ENCODE data around the gene ZNF43.
A peak's percentile ranks its signal among the peaks of the same experiment; 100 is the strongest.
"Not testable (repeated sequence)": the region's sequence is repeated elsewhere in the genome, so short reads cannot be mapped to it uniquely, and the experiment has no call there.

ZNF43 gene

DNA sequence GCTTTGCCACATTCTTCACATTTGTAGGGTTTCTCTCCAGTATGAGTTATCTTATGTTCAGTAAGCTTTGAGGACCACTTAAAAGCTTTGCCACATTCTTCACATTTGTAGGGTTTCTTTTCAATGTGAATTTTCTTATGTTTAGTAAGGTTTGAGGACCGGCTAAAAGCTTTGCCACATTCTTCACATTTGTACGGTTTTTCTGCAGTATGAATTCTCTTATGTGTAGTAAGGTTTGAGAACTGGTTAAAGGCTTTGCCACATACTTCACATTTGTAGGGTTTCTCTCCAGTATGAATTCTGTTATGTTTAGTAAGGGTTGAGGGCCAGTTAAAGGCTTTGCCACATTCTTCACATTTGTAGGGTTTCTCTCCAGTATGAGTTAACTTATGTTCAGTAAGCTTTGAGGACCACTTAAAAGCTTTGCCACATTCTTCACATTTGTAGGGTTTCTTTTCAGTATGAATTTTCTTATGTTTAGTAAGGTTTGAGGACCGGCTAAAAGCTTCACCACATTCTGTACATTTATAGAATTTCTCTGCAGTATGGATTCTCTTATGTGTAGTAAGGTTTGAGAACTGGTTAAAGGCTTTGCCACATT lies 27.5 kb downstream of the ZNF43 start:
- not testable (repeated sequence) for DNase-seq (ENCODE audit: low read depth in 3 of 3)

GRCh38 chr19:21789466-21790085 lies 46.4 kb downstream of the ZNF43 start:
- no peak for DNase-seq (ENCODE audit: low read depth in 3 of 3)

DNA sequence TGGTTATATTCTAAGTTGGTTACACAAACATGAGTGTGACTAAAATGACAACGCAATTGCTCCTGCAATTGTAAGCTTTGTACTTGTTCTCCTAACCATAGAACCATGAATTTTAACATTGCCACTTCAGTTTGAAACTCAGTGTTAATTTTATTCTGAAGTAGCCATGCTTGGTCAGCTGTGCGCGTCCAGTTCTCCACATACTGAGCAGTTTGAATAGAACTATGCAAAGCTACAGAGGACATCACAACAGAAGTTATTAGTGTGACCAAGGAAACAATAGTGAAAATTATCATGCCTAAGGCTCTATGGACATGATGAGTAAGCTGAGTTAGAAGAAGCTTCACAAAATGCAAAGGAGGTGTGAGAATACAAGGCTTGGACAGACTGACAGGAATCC lies 49.0 kb downstream of the ZNF43 start:
- DNase-seq (ENCODE audit: low read depth in 3 of 3), result no peak

GRCh38 chr19:21775792-21776191 lies 60.2 kb downstream of the ZNF43 start:
- DNase-seq (ENCODE audit: low read depth in 3 of 3), result not testable (repeated sequence)

DNA sequence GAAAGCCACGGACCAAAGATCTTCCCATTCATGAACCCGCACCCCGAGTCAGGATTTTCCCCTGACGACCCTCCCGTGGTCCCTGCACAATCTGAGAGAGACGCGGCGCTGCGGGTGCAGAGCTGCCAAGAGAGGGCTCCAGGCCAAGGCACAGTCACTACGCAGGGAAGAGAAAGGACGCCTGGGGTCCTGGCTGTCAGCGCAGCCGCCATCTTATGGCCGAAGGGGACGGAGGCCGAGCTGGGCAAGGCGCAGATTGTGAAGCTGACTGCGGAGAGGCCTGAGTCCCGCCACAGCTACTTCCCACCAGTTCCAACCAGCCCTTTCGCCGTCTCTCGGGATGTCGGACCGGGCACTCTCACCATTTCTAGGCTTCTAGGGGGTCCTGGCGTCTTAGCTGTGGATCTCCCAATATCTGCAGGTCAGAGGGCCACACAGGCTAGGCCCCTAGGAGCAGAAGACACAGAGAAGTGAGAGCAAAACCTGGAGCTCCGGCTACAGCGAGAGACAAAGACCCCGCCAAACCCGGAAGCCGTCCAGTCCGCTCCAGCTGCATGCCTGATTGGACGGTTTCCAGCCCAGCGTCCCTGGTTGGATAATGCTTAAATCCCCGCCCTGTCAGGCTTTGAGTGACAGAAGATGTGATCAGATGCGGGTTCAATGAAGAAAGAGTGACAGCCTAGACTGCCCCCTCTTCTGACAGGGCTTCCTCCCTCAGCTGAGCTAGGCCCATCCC lies 68.7 kb downstream of the ZNF43 start, which contains the start of gene ZNF100:
Gene ZNF100, minus strand, starts transcription at position 515 of the 736 bp plus-strand sequence. Its CDS starts 150 bp downstream, at position 365.
- DNase-seq (ENCODE audit: low read depth in 3 of 3), result peak; percentile 72 to 83 (median 81)

GRCh38 chr19:21766705-21767064 lies 69.3 kb downstream of the ZNF43 start:
- peak in 1 of 3 donors; percentile 5 for DNase-seq (ENCODE audit: low read depth in 3 of 3)

DNA sequence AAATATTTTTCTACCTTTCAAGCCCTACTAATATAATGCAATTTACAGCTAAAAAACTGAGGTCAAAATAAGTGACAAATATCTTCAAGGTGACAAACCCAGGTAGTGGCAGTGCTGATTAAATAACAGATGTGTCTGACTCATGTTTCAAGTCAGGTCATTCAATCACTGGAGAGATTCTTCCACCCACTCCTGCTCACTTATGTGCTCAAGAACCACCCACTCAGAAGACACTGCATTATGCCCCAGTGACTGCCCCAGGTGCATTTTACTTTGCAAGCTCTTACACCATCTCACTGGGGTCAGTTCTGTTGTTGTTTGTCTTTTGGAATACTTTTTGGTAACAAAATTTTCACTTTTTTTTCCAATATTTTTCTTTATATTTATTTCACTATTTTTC lies 70.8 kb downstream of the ZNF43 start:
- peak in 2 of 3 donors; percentile 9 to 20 for DNase-seq (ENCODE audit: low read depth in 3 of 3)

- not testable (repeated sequence) for DNase-seq (ENCODE audit: low read depth in 3 of 3)
These were observed 74.4 kb downstream of the ZNF43 start for GRCh38 chr19:21761547-21761946.

DNA sequence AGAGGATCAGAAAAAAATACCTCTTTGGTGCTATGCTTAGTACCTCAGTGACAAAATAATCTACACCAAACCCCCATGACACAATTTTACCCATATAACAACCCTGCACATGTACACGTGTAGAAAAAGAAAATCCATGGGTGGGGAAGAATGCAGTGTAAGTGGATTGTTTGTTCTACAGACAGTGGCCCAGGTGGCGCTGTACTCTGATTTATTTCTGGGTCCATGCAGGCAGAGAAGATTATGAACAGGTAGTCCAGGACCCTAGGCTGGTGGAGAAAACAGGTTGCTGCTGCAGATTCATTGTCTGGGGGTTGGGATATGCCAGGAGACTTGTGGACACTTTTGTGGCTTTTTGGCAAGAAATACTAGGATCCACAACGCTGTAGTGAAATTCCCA lies 77.7 kb downstream of the ZNF43 start:
- no peak for DNase-seq (ENCODE audit: low read depth in 3 of 3)

DNA sequence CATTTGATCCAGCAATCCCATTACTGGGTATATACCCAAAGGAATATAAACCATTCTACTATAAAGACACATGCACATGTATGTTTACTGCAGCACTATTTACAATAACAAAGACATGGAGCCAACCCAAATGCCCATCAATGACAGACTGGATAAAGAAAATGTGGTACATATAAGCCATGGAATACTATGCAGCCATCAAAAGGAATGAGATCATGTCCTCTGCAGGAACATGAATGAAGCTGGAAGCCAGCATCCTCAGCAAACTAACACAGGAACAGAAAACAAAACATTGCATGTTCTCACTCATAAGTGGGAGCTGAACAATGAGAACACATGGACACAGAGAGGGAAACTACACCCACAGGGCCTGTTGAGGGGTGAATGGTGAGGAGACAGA lies 80.4 kb downstream of the ZNF43 start:
- DNase-seq (ENCODE audit: low read depth in 3 of 3), result not testable (repeated sequence)
